Motor neuron (in vitro differentiated cells): ENCODE measurements around the gene ZDHHC14. TPM values are rescaled to one million over a fixed set of nuclear protein-coding genes. Genes with fewer than 3 reads are reported as not detected.
A peak's percentile ranks its signal among the peaks of the same experiment; 100 is the strongest.

Experiments used
- ATAC-seq, 8 experiments: fragments of 200-7000 bp; cut with Tn5 transposase; replicated peaks in 6 of 8; 2 replicates each; pipeline ENCODE4 v1.8.0; 2021; ENCODE audit warnings: mild to moderate bottlenecking in 8 of 8, moderate library complexity in 8 of 8
- H3K27ac ChIP-seq, 2 donors: fragments of 250-450 bp; sonication (Bioruptor Pico); 2 replicates each; pipeline ENCODE4 v1.9.0; 2021; ENCODE audit warnings: antibody characterized with exemption in 2 of 2, mild to moderate bottlenecking in 2 of 2, moderate library complexity in 1 of 2
- H3K4me1 ChIP-seq, 2 donors: fragments of 250-450 bp; sonication (Bioruptor Pico); replicated peaks in 1 of 2; 2 replicates each; pipeline ENCODE4 v1.6.1; 2021; ENCODE audit warnings: antibody characterized with exemption in 2 of 2, mild to moderate bottlenecking in 2 of 2, moderate library complexity in 1 of 2
- H3K4me3 ChIP-seq, 5 donors: fragments of 250-450 bp; sonication (Bioruptor Pico); 2 replicates each; pipeline ENCODE4 v1.9.0; 2021; ENCODE audit warnings: antibody characterized with exemption in 5 of 5, mild to moderate bottlenecking in 5 of 5, moderate library complexity in 4 of 5
- WGBS, 10 experiments: fragments of 450-650 bp; shearing (Covaris generic); methylation state at CpG; one replicate each; pipeline ENCODE4 v1.0.0; 2022; 5-methylcytosine and 5-hydroxymethylcytosine counted together
- in situ Hi-C, 9 experiments: fragments of 400-800 bp; cut with MboI; loops; one replicate each; pipeline ENCODE4 v1.15.0; 2021; ENCODE audit warnings: low sequenced_read_pairs in 9 of 9, low pct_unique_long_range_greater_than_20kb in 2 of 9; ENCODE audit not compliant: unreplicated experiment in 9 of 9
- total RNA-seq, 8 experiments: library from RNA; unstranded; fragments of 300-600 nt; gene quantifications; 2 replicates each; pipeline versions ENCODE4 v1.2.3 to v1.2.4, GENCODE V29; 2022

ZDHHC14 gene
- total RNA-seq, 8 experiments from 2014 or later, result 2.9 to 22.7 (median 3.7) TPM

- Histone ChIP-seq H3K4me3 (no peak overlapping the region), H3K27ac (no peak overlapping the region), H3K4me1 (no peaks in the 10 kb centered on the region)
- in situ Hi-C loops, result no loop called here
- 60 to 100% (median 89%) methylated on average over 1 to 5 of the region's 5 CpGs; no CpG with 5 or more reads in 3 of the 10 experiments for WGBS, 10 experiments
- ATAC-seq, result no peak
Measured at GRCh38 chr6:157469378-157469777, 88.4 kb downstream of the ZDHHC14 start.

- WGBS, 10 experiments, result 80 to 100% (median 86%) methylated on average over 2 to 13 of the region's 24 CpGs; no CpG with 5 or more reads in 3 of the 10 experiments
- no peak for ATAC-seq
- in situ Hi-C loops, result no loop called here
- no peaks in the 10 kb centered on the region for H3K4me1 ChIP-seq
- H3K4me3 ChIP-seq, result no peak overlapping the region
- no peak overlapping the region for H3K27ac ChIP-seq
Measured at GRCh38 chr6:157471077-157471686, 90.2 kb downstream of the ZDHHC14 start.

GRCh38 chr6:157471895-157472686, 91.1 kb downstream of the ZDHHC14 start:
- Histone ChIP-seq H3K4me1 (no peaks in the 10 kb centered on the region), H3K27ac (no peak overlapping the region), H3K4me3 (no peak overlapping the region)
- no peak for ATAC-seq
- 74 to 100% (median 80%) methylated on average over 1 to 8 of the region's 17 CpGs; no CpG with 5 or more reads in 5 of the 10 experiments for WGBS, 10 experiments
- in situ Hi-C loops, result no loop called here

- no peaks in the 10 kb centered on the region for H3K4me1 ChIP-seq
- no peak for ATAC-seq
- no peak overlapping the region for H3K4me3 ChIP-seq
- 50 to 100% (median 100%) methylated on average over 1 to 3 of the region's 3 CpGs; no CpG with 5 or more reads in 1 of the 10 experiments for WGBS, 10 experiments
- in situ Hi-C loops, result no loop called here
- no peak overlapping the region for H3K27ac ChIP-seq
Measured at GRCh38 chr6:157476797-157477196, 95.8 kb downstream of the ZDHHC14 start.

- in situ Hi-C loops, result no loop called here
- no peak for ATAC-seq
- WGBS, 10 experiments, result 92 to 100% (median 96%) methylated on average over 2 of the region's 2 CpGs; no CpG with 5 or more reads in 6 of the 10 experiments
Measured at GRCh38 chr6:157478926-157479325, 97.9 kb downstream of the ZDHHC14 start.

GRCh38 chr6:157479464-157480303, 98.7 kb downstream of the ZDHHC14 start:
- no peaks in the 10 kb centered on the region for H3K4me1 ChIP-seq
- in situ Hi-C loops, result no loop called here
- WGBS, 10 experiments, result 87 to 100% (median 94%) methylated on average over 1 to 7 of the region's 7 CpGs
- no peak for ATAC-seq
- no peak overlapping the region for H3K4me3 ChIP-seq
- H3K27ac ChIP-seq, result no peak overlapping the region

More at GRCh38 chr6:157478926-157479325, 97.9 kb downstream of the ZDHHC14 start:
- H3K4me3 ChIP-seq, result no peak overlapping the region
- H3K4me1 ChIP-seq, result no peaks in the 10 kb centered on the region
- H3K27ac ChIP-seq, result no peak overlapping the region

GRCh38 chr6:157481189-157481864, 100.3 kb downstream of the ZDHHC14 start:
- no peak overlapping the region for H3K4me3 ChIP-seq
- 60 to 100% (median 87%) methylated on average over 1 to 9 of the region's 9 CpGs for WGBS, 10 experiments
- ATAC-seq, result no peak
- peaks cover 0 to under 1% of the 10 kb centered on the region in 2 donors for H3K4me1 ChIP-seq
- in situ Hi-C loops, result no loop called here
- no peak overlapping the region for H3K27ac ChIP-seq

GRCh38 chr6:157481865-157482249, 100.9 kb downstream of the ZDHHC14 start:
- WGBS, 10 experiments, result 36 to 100% (median 81%) methylated on average over 1 to 4 of the region's 4 CpGs; no CpG with 5 or more reads in 1 of the 10 experiments
- no peak for ATAC-seq

GRCh38 chr6:157483770-157484169, 102.8 kb downstream of the ZDHHC14 start:
- no peak for ATAC-seq
- H3K27ac ChIP-seq, result no peak overlapping the region
- in situ Hi-C loops, result no loop called here
- no peak overlapping the region for H3K4me3 ChIP-seq
- 80 to 100% (median 100%) methylated on average over 1 to 3 of the region's 3 CpGs; no CpG with 5 or more reads in 1 of the 10 experiments for WGBS, 10 experiments
- peaks cover 0 to 8% of the 10 kb centered on the region in 2 donors for H3K4me1 ChIP-seq

More at GRCh38 chr6:157481865-157482249, 100.9 kb downstream of the ZDHHC14 start:
- in situ Hi-C loops, result no loop called here
- no peak overlapping the region for H3K4me3 ChIP-seq
- H3K4me1 ChIP-seq, result peaks cover 0 to 4% of the 10 kb centered on the region in 2 donors
- H3K27ac ChIP-seq, result no peak overlapping the region

GRCh38 chr6:157484181-157484580, 103.2 kb downstream of the ZDHHC14 start:
- WGBS, 10 experiments, result 80 to 100% (median 83%) methylated on average over 1 to 6 of the region's 10 CpGs; no CpG with 5 or more reads in 2 of the 10 experiments
- in situ Hi-C loops, result no loop called here
- Histone ChIP-seq H3K4me1 (peaks cover 0 to 10% of the 10 kb centered on the region in 2 donors), H3K27ac (no peak overlapping the region), H3K4me3 (no peak overlapping the region)
- ATAC-seq, result no peak

- ATAC-seq, result peak in 3 of 8 experiments; percentile 16 to 51 (median 18)
- Histone ChIP-seq H3K4me3 (no peak overlapping the region), H3K4me1 (peaks cover 3 to 13% of the 10 kb centered on the region in 2 donors), H3K27ac (peak overlapping the region in 1 of 2 donors; percentile 54)
- 44 to 84% (median 73%) methylated on average over 2 to 5 of the region's 5 CpGs; no CpG with 5 or more reads in 3 of the 10 experiments for WGBS, 10 experiments
- in situ Hi-C loops, result no loop called here
Measured at GRCh38 chr6:157486572-157486971, 105.6 kb downstream of the ZDHHC14 start.

- H3K4me1 ChIP-seq, result peaks cover 3 to 13% of the 10 kb centered on the region in 2 donors
- 60 to 100% (median 96%) methylated on average over 1 to 6 of the region's 8 CpGs; no CpG with 5 or more reads in 1 of the 10 experiments for WGBS, 10 experiments
- peak in 2 of 8 experiments; percentile 25 to 84 for ATAC-seq
- no peak overlapping the region for H3K4me3 ChIP-seq
- in situ Hi-C loops, result no loop called here
- no peak overlapping the region for H3K27ac ChIP-seq
Measured at GRCh38 chr6:157487110-157487773, 106.3 kb downstream of the ZDHHC14 start.
